Measurements from ENCODE around the gene BTAF1.

Gene BTAF1

DNA sequence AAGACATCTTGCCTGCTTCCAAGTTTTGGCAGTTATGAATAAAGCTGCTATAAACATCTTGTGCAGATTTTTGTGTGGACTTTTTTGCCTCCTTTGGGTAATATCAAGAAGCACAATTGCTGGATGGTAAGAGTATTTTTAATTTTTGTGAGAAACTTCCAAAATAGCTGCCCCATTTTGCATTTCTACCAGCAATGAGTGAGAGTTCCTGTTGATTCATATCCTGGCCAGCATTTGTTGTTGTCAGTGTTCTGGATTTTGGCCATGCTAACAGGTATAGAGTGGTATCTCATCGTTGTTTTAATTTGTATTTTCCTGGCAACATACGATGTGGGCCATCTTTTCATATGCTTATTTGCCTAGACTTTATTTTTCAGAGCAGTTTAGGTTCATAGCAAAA lies 53.9 kb downstream of the BTAF1 start:
- H3K27ac ChIP-seq (ENCODE audit: insufficient read depth, low read depth, low read length, poor library complexity, severe bottlenecking), result no peak overlapping the region
- peaks cover 22% of the 10 kb centered on the region for H3K36me3 ChIP-seq (ENCODE audit: control insufficient read depth, insufficient read depth, low read length)
- H3K27me3 ChIP-seq (ENCODE audit: control insufficient read depth, insufficient read depth, low read length, poor library complexity, severe bottlenecking), result no peaks in the 10 kb centered on the region
- H3K4me1 ChIP-seq (ENCODE audit: control insufficient read depth, insufficient read depth, low read length), result no peaks in the 10 kb centered on the region
- H3K9me3 ChIP-seq (ENCODE audit: control insufficient read depth, low read length), result no peaks in the 10 kb centered on the region
- H3K4me3 ChIP-seq (ENCODE audit: insufficient read depth, low read depth, low read length), result no peak overlapping the region
- 94 to 97% methylated on average over 2 of the region's 2 CpGs for WGBS, 2 experiments

DNA sequence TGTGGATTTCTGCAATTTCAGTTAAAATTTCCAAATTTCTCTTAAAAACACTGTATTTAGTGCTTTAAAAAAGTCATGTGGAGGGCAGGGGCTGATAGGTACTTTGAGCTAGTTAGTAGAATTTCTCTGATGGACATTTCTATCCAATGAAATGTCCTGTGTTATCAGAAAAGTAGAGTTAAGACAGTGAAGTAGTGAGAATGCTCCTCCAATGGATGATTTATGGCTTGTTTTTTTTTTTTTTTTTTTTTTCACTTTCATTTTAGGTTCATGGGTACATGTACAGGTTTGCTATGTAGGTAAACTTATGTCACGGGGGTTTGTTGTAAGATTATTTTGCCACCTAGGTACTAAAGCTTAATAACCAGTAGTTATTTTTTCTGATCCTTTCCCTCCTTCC lies 55.0 kb downstream of the BTAF1 start:
- Histone ChIP-seq H3K36me3 (ENCODE audit: control insufficient read depth, insufficient read depth, low read length) (peaks cover 33% of the 10 kb centered on the region), H3K9me3 (ENCODE audit: control insufficient read depth, low read length) (no peaks in the 10 kb centered on the region)
- WGBS, 2 experiments, result 86 to 100% methylated on average over 1 of the region's 1 CpG

GRCh38 chr10:91980319-91980718 lies 56.7 kb downstream of the BTAF1 start:
- Histone ChIP-seq H3K27me3 (ENCODE audit: control insufficient read depth, insufficient read depth, low read length, poor library complexity, severe bottlenecking) (no peaks in the 10 kb centered on the region), H3K9me3 (ENCODE audit: control insufficient read depth, low read length) (no peaks in the 10 kb centered on the region), H3K4me3 (ENCODE audit: insufficient read depth, low read depth, low read length) (no peak overlapping the region), H3K27ac (ENCODE audit: insufficient read depth, low read depth, low read length, poor library complexity, severe bottlenecking) (no peak overlapping the region), H3K4me1 (ENCODE audit: control insufficient read depth, insufficient read depth, low read length) (no peaks in the 10 kb centered on the region), H3K36me3 (ENCODE audit: control insufficient read depth, insufficient read depth, low read length) (peaks cover 37% of the 10 kb centered on the region)
- 89 to 100% methylated on average over 1 of the region's 1 CpG for WGBS, 2 experiments

More for the DNA sequence above, 55.0 kb downstream of the BTAF1 start:
- no peaks in the 10 kb centered on the region for H3K27me3 ChIP-seq (ENCODE audit: control insufficient read depth, insufficient read depth, low read length, poor library complexity, severe bottlenecking)
- no peak overlapping the region for H3K4me3 ChIP-seq (ENCODE audit: insufficient read depth, low read depth, low read length)
- no peak overlapping the region for H3K27ac ChIP-seq (ENCODE audit: insufficient read depth, low read depth, low read length, poor library complexity, severe bottlenecking)
- no peaks in the 10 kb centered on the region for H3K4me1 ChIP-seq (ENCODE audit: control insufficient read depth, insufficient read depth, low read length)

- Histone ChIP-seq H3K36me3 (ENCODE audit: control insufficient read depth, insufficient read depth, low read length) (peaks cover 31% of the 10 kb centered on the region), H3K27ac (ENCODE audit: insufficient read depth, low read depth, low read length, poor library complexity, severe bottlenecking) (no peak overlapping the region), H3K4me1 (ENCODE audit: control insufficient read depth, insufficient read depth, low read length) (no peaks in the 10 kb centered on the region), H3K27me3 (ENCODE audit: control insufficient read depth, insufficient read depth, low read length, poor library complexity, severe bottlenecking) (no peaks in the 10 kb centered on the region), H3K4me3 (ENCODE audit: insufficient read depth, low read depth, low read length) (no peak overlapping the region), H3K9me3 (ENCODE audit: control insufficient read depth, low read length) (no peaks in the 10 kb centered on the region)
These were observed 59.8 kb downstream of the BTAF1 start for GRCh38 chr10:91983416-91983815.

DNA sequence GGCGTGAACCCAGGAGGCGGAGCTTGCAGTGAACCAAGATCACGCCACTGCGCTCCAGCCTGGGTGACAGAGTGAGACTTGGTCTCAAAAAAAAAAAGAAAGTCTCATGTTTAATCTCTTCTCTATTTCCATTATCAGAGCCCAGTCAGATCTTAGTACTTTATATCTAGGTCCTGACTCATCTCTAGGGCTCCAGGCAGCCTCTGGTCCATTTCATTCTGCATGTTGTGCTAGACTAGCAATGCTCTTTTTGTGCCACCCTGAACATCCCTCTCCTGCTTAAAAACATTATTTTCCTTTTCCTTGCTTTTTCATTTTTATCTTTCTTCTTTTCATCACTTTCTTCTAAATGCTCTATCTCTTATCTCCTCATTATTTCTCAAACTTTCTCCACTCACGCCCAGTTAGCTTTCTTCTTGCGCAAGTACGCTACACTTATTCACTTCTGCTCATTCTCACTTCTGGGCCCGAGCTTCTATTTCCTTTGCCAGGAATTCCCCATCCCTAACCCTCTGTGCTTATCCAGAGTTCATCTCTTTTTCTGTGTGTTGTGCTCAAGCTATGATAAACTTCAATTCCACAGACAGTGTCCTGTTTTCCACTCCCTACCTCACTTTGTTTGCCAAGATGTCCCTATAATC lies 63.9 kb downstream of the BTAF1 start:
- 91 to 94% methylated on average over 8 of the region's 8 CpGs for WGBS, 2 experiments
- H3K4me3 ChIP-seq (ENCODE audit: insufficient read depth, low read depth, low read length), result no peak overlapping the region
- peaks cover 29% of the 10 kb centered on the region for H3K36me3 ChIP-seq (ENCODE audit: control insufficient read depth, insufficient read depth, low read length)
- H3K27me3 ChIP-seq (ENCODE audit: control insufficient read depth, insufficient read depth, low read length, poor library complexity, severe bottlenecking), result no peaks in the 10 kb centered on the region
- H3K4me1 ChIP-seq (ENCODE audit: control insufficient read depth, insufficient read depth, low read length), result no peaks in the 10 kb centered on the region
- no peaks in the 10 kb centered on the region for H3K9me3 ChIP-seq (ENCODE audit: control insufficient read depth, low read length)
- H3K27ac ChIP-seq (ENCODE audit: insufficient read depth, low read depth, low read length, poor library complexity, severe bottlenecking), result no peak overlapping the region

GRCh38 chr10:91992031-91992430 lies 68.5 kb downstream of the BTAF1 start:
- Histone ChIP-seq H3K27me3 (ENCODE audit: control insufficient read depth, insufficient read depth, low read length, poor library complexity, severe bottlenecking) (no peaks in the 10 kb centered on the region), H3K36me3 (ENCODE audit: control insufficient read depth, insufficient read depth, low read length) (peaks cover 13% of the 10 kb centered on the region)

DNA sequence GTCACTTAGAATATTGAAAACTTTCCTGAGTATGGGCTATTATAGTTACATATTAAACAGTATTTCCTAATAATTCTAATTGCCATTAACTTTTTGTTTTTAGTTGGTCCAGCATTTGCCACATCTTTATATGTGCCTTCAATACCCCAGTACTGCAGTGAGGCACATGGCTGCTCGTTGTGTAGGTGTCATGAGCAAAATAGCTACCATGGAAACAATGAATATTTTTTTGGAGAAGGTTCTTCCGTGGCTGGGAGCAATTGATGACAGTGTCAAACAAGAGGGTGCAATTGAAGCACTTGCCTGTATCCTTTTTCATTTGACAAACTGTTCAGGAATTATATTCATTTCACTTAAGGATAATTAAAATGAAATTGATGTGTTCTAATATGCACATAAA lies 72.7 kb downstream of the BTAF1 start:
- 87 to 93% methylated on average over 2 of the region's 2 CpGs for WGBS, 2 experiments
- H3K9me3 ChIP-seq (ENCODE audit: control insufficient read depth, low read length), result no peaks in the 10 kb centered on the region
- H3K36me3 ChIP-seq (ENCODE audit: control insufficient read depth, insufficient read depth, low read length), result peaks cover 12% of the 10 kb centered on the region
- no peak overlapping the region for H3K27ac ChIP-seq (ENCODE audit: insufficient read depth, low read depth, low read length, poor library complexity, severe bottlenecking)
- H3K4me1 ChIP-seq (ENCODE audit: control insufficient read depth, insufficient read depth, low read length), result no peaks in the 10 kb centered on the region
- H3K27me3 ChIP-seq (ENCODE audit: control insufficient read depth, insufficient read depth, low read length, poor library complexity, severe bottlenecking), result no peaks in the 10 kb centered on the region
- H3K4me3 ChIP-seq (ENCODE audit: insufficient read depth, low read depth, low read length), result no peak overlapping the region

More at GRCh38 chr10:91992031-91992430, 68.5 kb downstream of the BTAF1 start:
- WGBS, 2 experiments, result 92 to 100% methylated on average over 1 of the region's 1 CpG
- H3K9me3 ChIP-seq (ENCODE audit: control insufficient read depth, low read length), result no peaks in the 10 kb centered on the region
- no peaks in the 10 kb centered on the region for H3K4me1 ChIP-seq (ENCODE audit: control insufficient read depth, insufficient read depth, low read length)
- no peak overlapping the region for H3K4me3 ChIP-seq (ENCODE audit: insufficient read depth, low read depth, low read length)
- H3K27ac ChIP-seq (ENCODE audit: insufficient read depth, low read depth, low read length, poor library complexity, severe bottlenecking), result no peak overlapping the region

DNA sequence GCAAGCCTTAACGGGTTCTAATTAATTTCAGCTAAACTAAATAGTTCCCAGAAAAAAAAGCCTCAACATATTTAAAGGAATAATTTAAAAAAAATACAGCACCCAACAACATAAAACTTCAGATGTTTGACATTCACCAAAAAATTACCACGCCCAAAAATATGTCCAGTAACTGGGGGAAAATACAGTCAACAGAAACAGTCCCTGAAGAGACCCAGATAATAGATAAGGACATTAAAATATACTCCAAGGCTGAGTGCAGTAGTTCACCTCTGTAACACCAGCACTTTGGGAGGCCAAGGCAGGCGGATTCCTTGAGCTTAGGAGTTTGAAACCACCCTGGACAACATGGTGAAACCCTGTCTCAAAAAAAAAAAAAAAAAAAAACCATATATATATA lies 78.0 kb downstream of the BTAF1 start:
- Histone ChIP-seq H3K4me1 (ENCODE audit: control insufficient read depth, insufficient read depth, low read length) (no peaks in the 10 kb centered on the region), H3K4me3 (ENCODE audit: insufficient read depth, low read depth, low read length) (no peak overlapping the region), H3K27ac (ENCODE audit: insufficient read depth, low read depth, low read length, poor library complexity, severe bottlenecking) (no peak overlapping the region), H3K9me3 (ENCODE audit: control insufficient read depth, low read length) (no peaks in the 10 kb centered on the region), H3K27me3 (ENCODE audit: control insufficient read depth, insufficient read depth, low read length, poor library complexity, severe bottlenecking) (no peaks in the 10 kb centered on the region), H3K36me3 (ENCODE audit: control insufficient read depth, insufficient read depth, low read length) (peaks cover 21% of the 10 kb centered on the region)
- WGBS, 2 experiments, result 80 to 86% methylated on average over 2 to 3 of the region's 3 CpGs

- Histone ChIP-seq H3K9me3 (ENCODE audit: control insufficient read depth, low read length) (no peaks in the 10 kb centered on the region), H3K36me3 (ENCODE audit: control insufficient read depth, insufficient read depth, low read length) (peaks cover 19% of the 10 kb centered on the region), H3K4me1 (ENCODE audit: control insufficient read depth, insufficient read depth, low read length) (no peaks in the 10 kb centered on the region), H3K27me3 (ENCODE audit: control insufficient read depth, insufficient read depth, low read length, poor library complexity, severe bottlenecking) (no peaks in the 10 kb centered on the region), H3K27ac (ENCODE audit: insufficient read depth, low read depth, low read length, poor library complexity, severe bottlenecking) (no peak overlapping the region), H3K4me3 (ENCODE audit: insufficient read depth, low read depth, low read length) (no peak overlapping the region)
- WGBS, 2 experiments, result 86 to 98% methylated on average over 1 to 2 of the region's 2 CpGs
These were observed 78.4 kb downstream of the BTAF1 start for GRCh38 chr10:92001995-92002394.

DNA sequence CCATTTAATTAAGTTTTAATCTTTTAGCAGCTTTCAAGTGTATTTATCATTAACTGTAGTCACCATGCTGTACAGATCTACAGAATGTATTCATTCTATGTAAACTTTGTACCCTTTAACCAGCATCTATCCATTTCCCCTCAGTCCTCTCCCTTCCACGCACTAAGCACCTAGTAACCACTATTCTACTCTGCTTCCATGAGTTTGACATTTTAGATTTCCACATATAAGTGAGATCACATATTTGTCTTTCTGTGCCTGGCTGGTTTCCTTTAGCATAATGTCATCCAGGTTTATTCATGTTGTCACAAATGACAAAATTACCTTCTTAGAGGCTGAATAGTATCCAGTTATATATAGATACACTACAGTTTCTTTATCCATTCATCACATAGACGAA lies 79.7 kb downstream of the BTAF1 start:
- Histone ChIP-seq H3K27ac (ENCODE audit: insufficient read depth, low read depth, low read length, poor library complexity, severe bottlenecking) (no peak overlapping the region), H3K4me1 (ENCODE audit: control insufficient read depth, insufficient read depth, low read length) (no peaks in the 10 kb centered on the region), H3K4me3 (ENCODE audit: insufficient read depth, low read depth, low read length) (no peak overlapping the region), H3K9me3 (ENCODE audit: control insufficient read depth, low read length) (no peaks in the 10 kb centered on the region), H3K27me3 (ENCODE audit: control insufficient read depth, insufficient read depth, low read length, poor library complexity, severe bottlenecking) (no peaks in the 10 kb centered on the region), H3K36me3 (ENCODE audit: control insufficient read depth, insufficient read depth, low read length) (peaks cover 21% of the 10 kb centered on the region)
- 93 to 94% methylated on average over 1 to 2 of the region's 2 CpGs for WGBS, 2 experiments

- Histone ChIP-seq H3K9me3 (ENCODE audit: control insufficient read depth, low read length) (no peaks in the 10 kb centered on the region), H3K36me3 (ENCODE audit: control insufficient read depth, insufficient read depth, low read length) (peaks cover 21% of the 10 kb centered on the region), H3K4me1 (ENCODE audit: control insufficient read depth, insufficient read depth, low read length) (no peaks in the 10 kb centered on the region), H3K27me3 (ENCODE audit: control insufficient read depth, insufficient read depth, low read length, poor library complexity, severe bottlenecking) (no peaks in the 10 kb centered on the region), H3K4me3 (ENCODE audit: insufficient read depth, low read depth, low read length) (no peak overlapping the region), H3K27ac (ENCODE audit: insufficient read depth, low read depth, low read length, poor library complexity, severe bottlenecking) (no peak overlapping the region)
- 91 to 92% methylated on average over 1 of the region's 1 CpG for WGBS, 2 experiments
These were observed 82.4 kb downstream of the BTAF1 start for GRCh38 chr10:92005978-92006377.

Measured in ectodermal cell (in vitro differentiated cells).